B cell (primary cell): ENCODE data around the gene PIK3CD. TPM values are rescaled to one million over a fixed set of nuclear protein-coding genes. Genes with fewer than 3 reads are reported as not detected.

ENCODE experiments used
- ATAC-seq: fragments of 200-7000 bp; cut with Tn5 transposase; one replicate; pipeline ENCODE4 v1.10.0; 2021; ENCODE audit warnings: low read depth, mild to moderate bottlenecking, moderate number of reproducible peaks, moderate library complexity
- CTCF ChIA-PET: fragments of 350-600 bp; sonication (Branson Sonifier 250); formaldehyde crosslinking; loops from one replicate; lab custom pipeline; 2021; ENCODE audit warnings: antibody characterized with exemption, inconsistent platforms; lab: Charles Lee
- POLR2A ChIA-PET: fragments of 350-600 bp; sonication (Branson Sonifier 250); formaldehyde crosslinking; loops from one replicate; lab custom pipeline; 2021; ENCODE audit warnings: antibody characterized with exemption; lab: Charles Lee
- DNase-seq: peaks from one replicate; pipeline ENCODE4 v3.0.0; 2013
- H2AFZ ChIP-seq: 2 replicates; pipeline ENCODE4 v1.6.1; 2012; ENCODE audit warnings: mild to moderate bottlenecking, low read depth, low read length; ENCODE audit not compliant: insufficient read depth, poor library complexity, severe bottlenecking
- H3K27ac ChIP-seq, 2 donors: 1 replicate in 1 of 2; 2 replicates in 1 of 2; pipeline ENCODE4 v1.5.1; 2012 to 2013; ENCODE audit warnings: low read length in 2 of 2, mild to moderate bottlenecking in 2 of 2, moderate library complexity in 1 of 2
- H3K27me3 ChIP-seq, 4 experiments: fragments of 200-600 bp in 1 of 4; sonication (generic) in 1 of 4; replicated peaks in 1 of 4; 1 replicate in 2 of 4; 2 replicates in 2 of 4; pipeline versions ENCODE4 v1.6.1 to v1.7.0; 2013 to 2016; ENCODE audit warnings: low read length in 3 of 4, mild to moderate bottlenecking in 2 of 4, mixed read lengths in 1 of 4, moderate library complexity in 1 of 4; ENCODE audit not compliant: insufficient read depth in 4 of 4, control insufficient read depth in 3 of 4; ENCODE audit errors: control extremely low read depth in 1 of 4
- H3K36me3 ChIP-seq, 2 experiments: replicated peaks in 1 of 2; 1 replicate in 1 of 2; 2 replicates in 1 of 2; pipeline versions ENCODE4 v1.6.1 to v1.7.1; 2013; ENCODE audit warnings: low read length in 1 of 2; ENCODE audit not compliant: insufficient read depth in 2 of 2, control insufficient read depth in 1 of 2; ENCODE audit errors: control extremely low read depth in 1 of 2, extremely low read depth in 1 of 2
- H3K4me1 ChIP-seq, 2 donors: fragments of 200-600 bp in 1 of 2; sonication (generic) in 1 of 2; 1 replicate in 1 of 2; 2 replicates in 1 of 2; pipeline versions ENCODE4 v1.5.1 to v1.6.1; 2013 to 2017; ENCODE audit warnings: low read length in 2 of 2; ENCODE audit not compliant: control insufficient read depth in 2 of 2, insufficient read depth in 2 of 2
- H3K4me2 ChIP-seq: replicated peaks from 2 replicates; pipeline ENCODE3; 2012; ENCODE audit warnings: mild to moderate bottlenecking, low read depth, low read length; ENCODE audit not compliant: poor library complexity, severe bottlenecking
- H3K4me3 ChIP-seq, 5 experiments: fragments of 200-600 bp in 1 of 5; sonication (generic) in 1 of 5; 1 replicate in 3 of 5; 2 replicates in 2 of 5; pipeline versions ENCODE4 v1.5.1 to v1.7.0; 2011 to 2016; ENCODE audit warnings: low read length in 4 of 5, mild to moderate bottlenecking in 4 of 5, low read depth in 2 of 5, control low read depth in 1 of 5, moderate library complexity in 1 of 5; ENCODE audit not compliant: insufficient read depth in 1 of 5; ENCODE audit errors: control extremely low read depth in 1 of 5, extremely low read depth in 1 of 5
- H3K79me2 ChIP-seq: fragments of 200-600 bp; sonication (generic); one replicate; pipeline ENCODE4 v1.6.0; 2016; ENCODE audit warnings: low read length; ENCODE audit not compliant: control insufficient read depth, insufficient read depth
- H3K9ac ChIP-seq: fragments of 200-600 bp; sonication (generic); 2 replicates; pipeline ENCODE4 v1.6.1; 2017; ENCODE audit warnings: mild to moderate bottlenecking, low read length, moderate library complexity
- H3K9me3 ChIP-seq, 3 donors: one replicate each; pipeline versions ENCODE4 v1.6.1 to v1.7.1; 2013; ENCODE audit warnings: low read length in 2 of 3; ENCODE audit not compliant: control insufficient read depth in 2 of 3, insufficient read depth in 1 of 3; ENCODE audit errors: control extremely low read depth in 1 of 3
- H4K20me1 ChIP-seq: 2 replicates; pipeline ENCODE4 v1.6.0; 2012; ENCODE audit warnings: mild to moderate bottlenecking, low read length; ENCODE audit not compliant: insufficient read depth, control insufficient read depth, poor library complexity, severe bottlenecking
- H3K27ac Mint-ChIP-seq: one replicate; pipeline ENCODE4 v1.8.0; 2021; ENCODE audit warnings: mixed read lengths
- H3K27me3 Mint-ChIP-seq: one replicate; pipeline ENCODE4 v1.8.0; 2021; ENCODE audit warnings: mixed read lengths
- H3K4me1 Mint-ChIP-seq: one replicate; pipeline ENCODE4 v1.8.0; 2021; ENCODE audit warnings: mixed read lengths
- H3K4me3 Mint-ChIP-seq: one replicate; pipeline ENCODE4 v1.8.0; 2021; ENCODE audit warnings: mixed read lengths
- H3K9me3 Mint-ChIP-seq: one replicate; pipeline ENCODE4 v1.8.0; 2022; ENCODE audit warnings: mixed read lengths; ENCODE audit not compliant: insufficient read depth
- EZH2 ChIP-seq: IDR thresholded peaks from 2 replicates; pipeline ENCODE4 v1.6.1; 2012; ENCODE audit warnings: borderline replicate concordance, low read depth, mild to moderate bottlenecking, moderate library complexity, low read length; ENCODE audit not compliant: insufficient read depth, poor library complexity, severe bottlenecking
- WGBS: methylation state at CpG from one replicate; pipeline ENCODE4 v1.1.5; 2013; ENCODE audit warnings: missing lambda C conversion rate; ENCODE audit not compliant: insufficient coverage; 5-methylcytosine and 5-hydroxymethylcytosine counted together
- intact Hi-C: fragments of 100-400 bp; cut with micrococcal nuclease; formaldehyde crosslinking; loops from one replicate; pipeline ENCODE4 v1.10.0; 2022
- polyA plus RNA-seq: library from polyadenylated mRNA; depleted of rRNA; stranded (reverse); fragments of >200 nt; gene quantifications from 2 replicates; pipeline ENCODE4 v1.2.3, GENCODE V29; 2012
- total RNA-seq, 2 donors: library from RNA; stranded (reverse); fragments of 120-200 nt in 1 of 2; gene quantifications; 1 replicate in 1 of 2; 2 replicates in 1 of 2; pipeline versions ENCODE4 v1.2.3 to v1.2.4, GENCODE V29; 2013 to 2022
- TF ChIP-seq, protein P1 (sequence below): fragments of 200-600 bp; IDR thresholded peaks from one replicate; pipeline ENCODE4 v1.8.0; 2022; ENCODE audit warnings: antibody characterized with exemption, mild to moderate bottlenecking

PIK3CD gene
- total and polyA plus RNA-seq, 2 donors (not counting 1 experiment from before 2014, with no cell fraction given), result 144 to 222 TPM

DNA sequence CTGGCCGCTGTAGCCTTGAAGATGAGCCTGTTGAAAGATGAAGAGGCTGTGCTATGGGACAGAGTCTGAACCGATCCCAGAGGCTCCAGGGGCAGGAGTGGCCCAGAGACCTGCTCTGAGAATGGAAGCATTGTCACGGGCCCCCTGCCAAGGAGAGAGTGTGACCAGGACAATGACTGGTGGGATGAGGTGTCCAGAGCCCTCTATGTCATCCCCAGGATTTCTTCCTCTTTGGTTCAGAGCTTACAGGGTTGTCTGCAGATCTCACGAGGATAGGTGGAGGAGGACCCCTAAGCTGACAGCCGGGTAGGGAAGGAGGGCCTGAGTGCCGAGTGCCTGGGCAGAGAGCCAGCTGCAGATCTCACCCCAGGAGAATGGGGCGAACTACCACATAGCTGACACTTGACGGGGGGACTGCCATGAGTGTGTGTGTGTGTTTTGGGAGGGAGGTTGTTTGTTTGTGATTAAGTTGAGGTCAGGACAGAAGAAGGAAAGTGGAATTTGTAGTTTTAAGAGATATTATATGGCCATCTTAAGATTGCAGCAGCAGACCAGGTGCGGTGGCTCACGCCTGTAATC is 25.4 kb downstream of the PIK3CD start:
- intact Hi-C loops, result no loop called here
- Histone ChIP-seq H2AFZ (no peak overlapping the region), H4K20me1 (peaks cover 98% of the 10 kb centered on the region), H3K27ac (peak overlapping the region in 1 of 2 donors; percentile 69), H3K27me3 (no peaks in the 10 kb centered on the region), H3K4me2 (peak overlapping the region; percentile 5), H3K79me2 (peaks cover 100% of the 10 kb centered on the region), H3K9me3 (no peaks in the 10 kb centered on the region), H3K4me1 (peaks cover 34 to 55% of the 10 kb centered on the region in 2 donors), H3K36me3 (peaks cover 0 to 59% of the 10 kb centered on the region in 2 experiments), H3K4me3 (no peak overlapping the region), H3K9ac (no peak overlapping the region)
- Mint-ChIP-seq H3K9me3 (no peaks in the 10 kb centered on the region), H3K27ac (peak overlapping the region; percentile 42), H3K27me3 (no peaks in the 10 kb centered on the region), H3K4me3 (no peak overlapping the region), H3K4me1 (peaks cover 51% of the 10 kb centered on the region)
- WGBS, result 70% methylated on average over 7 of the region's 10 CpGs
- ATAC-seq, result no peak
- CTCF ChIA-PET, result interaction anchor here (0.6 to 1.8 kb wide), 4 partner anchors 10 to 50 kb away, joined by 3 to 7 read pairs (median 4); no protein-coding TSS in a partner anchor
- no peak for DNase-seq
- TF ChIP-seq, protein P1, sequence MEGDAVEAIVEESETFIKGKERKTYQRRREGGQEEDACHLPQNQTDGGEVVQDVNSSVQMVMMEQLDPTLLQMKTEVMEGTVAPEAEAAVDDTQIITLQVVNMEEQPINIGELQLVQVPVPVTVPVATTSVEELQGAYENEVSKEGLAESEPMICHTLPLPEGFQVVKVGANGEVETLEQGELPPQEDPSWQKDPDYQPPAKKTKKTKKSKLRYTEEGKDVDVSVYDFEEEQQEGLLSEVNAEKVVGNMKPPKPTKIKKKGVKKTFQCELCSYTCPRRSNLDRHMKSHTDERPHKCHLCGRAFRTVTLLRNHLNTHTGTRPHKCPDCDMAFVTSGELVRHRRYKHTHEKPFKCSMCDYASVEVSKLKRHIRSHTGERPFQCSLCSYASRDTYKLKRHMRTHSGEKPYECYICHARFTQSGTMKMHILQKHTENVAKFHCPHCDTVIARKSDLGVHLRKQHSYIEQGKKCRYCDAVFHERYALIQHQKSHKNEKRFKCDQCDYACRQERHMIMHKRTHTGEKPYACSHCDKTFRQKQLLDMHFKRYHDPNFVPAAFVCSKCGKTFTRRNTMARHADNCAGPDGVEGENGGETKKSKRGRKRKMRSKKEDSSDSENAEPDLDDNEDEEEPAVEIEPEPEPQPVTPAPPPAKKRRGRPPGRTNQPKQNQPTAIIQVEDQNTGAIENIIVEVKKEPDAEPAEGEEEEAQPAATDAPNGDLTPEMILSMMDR, result no peak
- TF ChIP-seq EZH2, result no peak
- POLR2A ChIA-PET, result interaction anchor here (0.7 to 1.3 kb wide), 3 partner anchors 9 to 25 kb away, joined by 3 to 9 read pairs (median 5); no protein-coding TSS in a partner anchor

DNA sequence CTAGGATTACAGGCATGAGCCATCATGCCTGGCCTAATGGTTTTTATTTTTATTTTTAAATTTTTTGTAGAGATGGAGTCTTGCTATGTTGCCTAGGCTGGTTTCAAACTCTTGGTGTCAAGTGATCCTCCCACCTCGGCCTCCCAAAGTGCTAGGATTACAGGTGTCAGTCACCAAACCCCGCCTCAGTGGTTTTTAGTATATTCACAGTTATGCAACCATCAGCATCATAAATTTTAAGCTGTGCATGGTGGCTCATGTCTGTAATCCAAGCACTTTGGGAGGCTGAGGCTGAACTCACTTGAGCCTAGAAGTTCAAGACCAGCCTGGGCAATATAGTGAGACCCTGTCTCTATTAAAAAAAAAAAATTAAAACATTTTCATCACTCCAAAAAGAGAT is 28.6 kb downstream of the PIK3CD start:
- H3K79me2 ChIP-seq, result peaks cover 99% of the 10 kb centered on the region
- no peak for DNase-seq
- peaks cover 41 to 67% of the 10 kb centered on the region in 2 donors for H3K4me1 ChIP-seq

More for the DNA sequence above, 28.6 kb downstream of the PIK3CD start:
- Histone ChIP-seq H3K27ac (peak overlapping the region; percentile 0 to 78), H3K27me3 (no peaks in the 10 kb centered on the region), H4K20me1 (peaks cover 95% of the 10 kb centered on the region), H3K9ac (no peak overlapping the region), H3K4me2 (peak overlapping the region; percentile 53), H3K9me3 (no peaks in the 10 kb centered on the region), H2AFZ (no peak overlapping the region), H3K36me3 (peaks cover 2 to 44% of the 10 kb centered on the region in 2 experiments), H3K4me3 (no peak overlapping the region)
- ATAC-seq, result no peak
- TF ChIP-seq, protein P1, result no peak
- no peak for TF ChIP-seq EZH2
- no CpG with 5 or more reads among the region's 2 CpGs for WGBS
- Mint-ChIP-seq H3K27me3 (no peaks in the 10 kb centered on the region), H3K27ac (no peak overlapping the region), H3K4me1 (peaks cover 51% of the 10 kb centered on the region), H3K9me3 (no peaks in the 10 kb centered on the region), H3K4me3 (no peak overlapping the region)
- ChIA-PET CTCF (interaction anchor here (0.9 to 1.8 kb wide), 3 partner anchors 11 to 64 kb away, joined by 4 to 7 read pairs (median 4); no protein-coding TSS in a partner anchor), POLR2A (interaction anchor here (0.8 kb wide), 1 partner anchor 88 kb away, joined by 5 read pairs; no protein-coding TSS in a partner anchor)
- intact Hi-C loops, result no loop called here
